GM18511 (cell line): ENCODE data around the gene VPS11.

Source experiments
- ATAC-seq: cut with Tn5 transposase; IDR thresholded peaks from one replicate; pipeline ENCODE4 v1.9.1; 2021; ENCODE audit warnings: mild to moderate bottlenecking, moderate library complexity; ENCODE audit not compliant: unreplicated experiment

VPS11 gene

DNA sequence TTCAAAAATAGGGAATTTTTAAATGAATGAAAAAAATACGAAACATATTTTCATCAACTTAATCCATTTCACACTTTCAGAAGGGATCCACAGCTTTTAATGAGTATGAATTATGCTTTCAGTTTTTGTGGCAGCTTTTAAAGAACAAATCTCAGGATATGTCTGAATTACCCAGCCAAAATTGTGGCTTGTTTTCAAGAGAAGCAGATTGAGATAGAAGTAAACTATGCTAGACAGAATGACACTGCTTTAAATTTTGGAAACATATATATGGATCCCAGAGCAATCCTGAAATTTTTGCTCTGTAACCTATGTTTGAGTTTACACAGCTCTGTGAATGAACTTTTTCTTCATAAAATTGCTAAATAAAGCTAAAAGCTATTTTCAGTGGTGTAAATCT lies 51.3 kb downstream of the VPS11 start:
- ATAC-seq, result no peak

DNA sequence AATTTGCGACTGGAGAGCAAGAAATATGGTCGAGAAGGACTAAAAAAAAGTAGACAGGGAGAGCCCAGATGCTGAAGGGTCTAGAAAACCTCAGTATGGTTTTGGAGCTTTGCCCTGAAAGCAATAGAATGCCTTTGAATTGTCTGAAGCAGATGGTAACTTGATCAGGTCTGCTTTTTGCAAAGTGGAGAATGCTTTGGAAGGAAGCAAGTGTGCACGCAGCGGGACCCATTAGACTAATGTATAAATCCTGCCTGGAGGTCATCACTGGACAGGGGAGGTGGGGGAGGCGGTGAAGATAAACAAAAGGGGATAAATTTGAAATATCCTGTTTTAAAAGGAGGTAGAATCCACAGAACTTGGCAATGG lies 53.0 kb downstream of the VPS11 start:
- ATAC-seq, result no peak

DNA sequence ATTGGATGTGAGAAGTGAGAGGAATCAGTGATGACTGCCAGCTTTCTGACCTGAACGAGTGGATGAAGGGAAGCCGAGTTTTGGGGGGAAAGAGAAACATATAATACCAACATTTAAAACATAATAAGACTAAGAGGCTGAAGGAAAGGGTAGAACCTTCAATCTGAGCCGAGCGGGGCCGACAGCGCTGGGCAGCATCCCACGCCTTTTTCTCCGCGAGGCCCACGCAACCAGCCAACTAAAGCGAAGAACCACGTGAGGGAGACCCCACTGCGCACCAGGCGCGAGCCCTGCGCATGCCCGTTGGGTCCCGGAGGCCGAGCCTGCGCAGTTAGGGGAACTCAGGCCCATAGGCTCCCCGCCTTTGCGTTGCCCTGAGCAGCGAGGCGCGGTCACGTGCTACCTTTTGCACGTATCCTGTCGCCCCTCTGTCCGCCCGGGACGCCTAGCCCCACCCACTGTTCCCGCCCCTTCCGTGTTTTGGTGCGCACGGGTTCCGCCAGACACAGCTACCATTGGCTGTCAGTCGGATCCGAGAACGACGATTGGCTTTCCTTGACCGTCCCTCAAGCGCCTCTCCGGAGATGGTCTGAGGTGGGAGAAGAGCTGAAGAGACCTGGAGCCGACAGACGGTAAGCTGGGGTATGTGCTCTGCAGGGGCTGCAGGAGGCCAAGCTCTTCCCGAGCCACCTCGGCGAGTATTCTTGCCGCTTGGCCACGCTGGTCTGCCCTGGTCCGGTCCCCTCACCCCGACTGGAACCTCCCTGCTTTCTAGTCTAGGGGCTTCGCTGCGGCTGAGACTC lies 53.6 kb downstream of the VPS11 start, which contains the start of gene HINFP:
Gene HINFP (plus strand): TSS at position 573 of the 803 bp plus-strand sequence. CDS start 5,365 bp downstream, outside the sequence.
- peak; percentile 96 for ATAC-seq

DNA sequence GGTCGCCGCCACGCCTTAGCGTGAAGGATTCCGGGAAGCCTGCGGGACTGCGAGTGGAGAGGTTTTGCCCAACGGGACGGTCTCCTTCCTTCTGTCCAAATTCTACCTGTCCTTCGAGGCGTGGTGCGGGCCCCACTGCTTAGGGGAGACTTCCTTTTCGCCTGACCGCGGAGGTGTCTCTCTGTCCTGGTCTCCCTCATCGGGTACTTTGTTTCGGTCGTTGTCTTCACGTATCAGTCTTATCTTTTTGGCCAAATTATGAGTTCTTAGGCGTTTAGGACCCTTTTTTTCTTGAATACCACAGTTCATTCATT lies 54.1 kb downstream of the VPS11 start:
- ATAC-seq, result no peak

DNA sequence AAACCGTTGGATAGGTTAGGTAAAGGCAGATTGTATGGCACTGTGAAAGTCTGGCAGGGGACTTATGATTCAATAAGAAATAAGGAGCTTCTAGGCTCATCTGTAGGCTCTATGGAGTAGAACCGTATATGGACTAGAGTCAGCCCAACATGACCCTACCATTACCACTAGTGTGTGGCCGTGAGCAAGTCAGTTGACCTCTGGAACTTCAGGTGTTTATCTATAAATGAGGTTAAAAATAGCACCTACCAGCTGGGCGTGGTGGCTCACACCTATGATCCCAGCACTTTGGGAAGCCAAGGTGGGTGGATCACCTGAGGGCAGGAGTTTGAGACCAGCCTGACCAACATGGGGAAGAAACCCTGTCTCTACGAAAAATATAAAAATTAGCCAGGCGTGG lies 58.2 kb downstream of the VPS11 start:
- no peak for ATAC-seq

DNA sequence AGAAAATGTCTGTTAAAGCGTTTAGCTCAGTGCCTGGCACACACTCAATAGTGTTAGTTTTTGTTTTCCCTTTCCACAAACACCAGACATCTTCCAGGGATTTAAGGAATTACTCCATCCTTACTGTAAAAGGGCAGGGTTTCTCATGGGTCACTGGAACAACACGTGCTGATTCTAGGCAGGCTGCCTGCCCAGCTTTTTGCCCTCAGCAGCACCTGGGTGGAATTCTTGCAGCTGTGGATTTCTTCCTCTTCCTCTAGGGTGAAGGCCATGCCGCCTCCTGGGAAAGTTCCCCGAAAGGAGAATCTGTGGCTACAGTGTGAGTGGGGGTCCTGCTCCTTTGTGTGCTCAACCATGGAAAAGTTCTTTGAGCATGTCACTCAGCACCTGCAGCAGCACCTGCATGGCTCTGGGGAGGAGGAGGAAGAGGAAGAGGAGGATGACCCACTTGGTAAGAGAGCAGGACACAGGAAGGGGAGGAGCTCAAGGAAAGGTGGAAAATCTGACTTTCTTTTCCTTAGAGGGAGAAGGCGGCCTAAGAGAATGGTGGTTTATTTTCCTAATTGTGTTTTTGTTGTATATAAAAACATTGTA lies 59.2 kb downstream of the VPS11 start:
- no peak for ATAC-seq

DNA sequence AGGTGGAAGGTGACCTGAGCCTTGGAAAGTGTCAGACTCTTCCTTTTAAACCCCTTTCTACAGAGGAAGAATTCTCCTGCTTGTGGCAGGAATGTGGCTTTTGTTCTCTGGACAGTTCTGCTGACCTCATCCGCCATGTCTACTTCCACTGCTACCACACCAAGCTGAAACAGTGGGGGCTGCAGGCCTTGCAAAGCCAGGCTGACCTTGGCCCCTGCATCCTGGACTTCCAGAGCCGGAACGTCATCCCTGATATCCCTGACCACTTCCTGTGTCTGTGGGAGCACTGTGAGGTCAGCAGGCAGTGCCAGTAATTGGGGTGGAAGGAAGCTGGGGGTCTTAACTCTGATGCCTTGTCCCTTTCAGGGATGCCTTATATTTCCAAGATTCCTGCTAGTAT lies 63.0 kb downstream of the VPS11 start:
- no peak for ATAC-seq
